Dedifferentiated amniotic fluid mesenchymal stem cell (primary cell): ENCODE measurements around the gene CCDC43.

Experiments
- DNase-seq: peaks from one replicate; pipeline ENCODE4 v3.0.0-alpha.2; 2016; ENCODE audit errors: extremely low spot score

The CCDC43 gene

GRCh38 chr17:44627513-44628242 is 61.9 kb downstream of the CCDC43 start:
- no peak for DNase-seq
